SU-DHL-6 (cell line): ENCODE data around the gene VAC14.

Source experiments
- H2AFZ ChIP-seq: fragments of 200-600 bp; sonication (generic); 2 replicates; pipeline ENCODE4 v1.6.1; 2014; ENCODE audit warnings: low read depth, mild to moderate bottlenecking, moderate library complexity, mixed read lengths, antibody characterized with exemption, low read length; ENCODE audit not compliant: severe bottlenecking
- H3F3A ChIP-seq: fragments of 200-600 bp; shearing (Covaris generic); 2 replicates; pipeline ENCODE4 v1.6.0; 2016; ENCODE audit warnings: antibody characterized with exemption, mild to moderate bottlenecking; ENCODE audit not compliant: insufficient read depth
- H3K27ac ChIP-seq: fragments of 200-600 bp; sonication (generic); 2 replicates; pipeline ENCODE4 v1.5.1; 2016; ENCODE audit warnings: low read depth, mild to moderate bottlenecking, low read length, moderate library complexity, mixed read lengths
- H3K27me3 ChIP-seq: fragments of 200-600 bp; sonication (generic), shearing (Covaris generic); 2 replicates; pipeline ENCODE4 v1.6.0; 2014; ENCODE audit warnings: mild to moderate bottlenecking, low read length
- H3K36me3 ChIP-seq: fragments of 200-600 bp; sonication (generic); 2 replicates; pipeline ENCODE4 v1.6.1; 2014; ENCODE audit warnings: mild to moderate bottlenecking, low read length, mixed read lengths
- H3K4me2 ChIP-seq: fragments of 300-600, 200-600 bp; shearing (Covaris generic), sonication (generic); 2 replicates; pipeline ENCODE4 v1.6.0; 2014; ENCODE audit warnings: low read length, low read depth, mild to moderate bottlenecking; ENCODE audit not compliant: poor library complexity, severe bottlenecking
- H3K4me3 ChIP-seq: fragments of 200-600 bp; sonication (generic); 2 replicates; pipeline ENCODE4 v1.5.1; 2014; ENCODE audit warnings: antibody characterized with exemption, low read length, mild to moderate bottlenecking, mixed read lengths; ENCODE audit not compliant: insufficient read depth, poor library complexity, severe bottlenecking
- H3K79me2 ChIP-seq: fragments of 200-600 bp; sonication (generic); 2 replicates; pipeline ENCODE4 v1.6.1; 2014; ENCODE audit warnings: mild to moderate bottlenecking, low read length, moderate library complexity; ENCODE audit not compliant: insufficient read depth
- H3K9ac ChIP-seq: fragments of 200-600 bp; sonication (generic); 2 replicates; pipeline ENCODE4 v1.7.0; 2014; ENCODE audit warnings: mild to moderate bottlenecking, low read length
- H3K9me2 ChIP-seq: fragments of 200-600 bp; sonication (generic); replicated peaks from 2 replicates; pipeline ENCODE4 v1.6.1; 2014; ENCODE audit warnings: low read length; ENCODE audit not compliant: insufficient read depth
- H3K9me3 ChIP-seq: fragments of 200-600 bp; sonication (generic); 2 replicates; pipeline ENCODE4 v1.6.1; 2014; ENCODE audit warnings: low read length, mixed read lengths; ENCODE audit not compliant: insufficient read depth
- H4K20me1 ChIP-seq: fragments of 200-600 bp; sonication (generic); 2 replicates; pipeline ENCODE4 v1.6.1; 2014; ENCODE audit warnings: low read depth, mild to moderate bottlenecking, antibody characterized with exemption, low read length, moderate library complexity, mixed read lengths
- CTCF ChIP-seq: fragments of 200-600 bp; sonication (generic); IDR thresholded peaks from one replicate; pipeline ENCODE4 v1.5.1; 2017; ENCODE audit warnings: antibody characterized with exemption, mild to moderate bottlenecking, low read length, moderate library complexity; ENCODE audit not compliant: insufficient read depth, poor library complexity, severe bottlenecking
- EZH2phosphoT487 ChIP-seq: fragments of 200-600 bp; sonication (generic), shearing (Covaris generic); conservative IDR thresholded peaks from 2 replicates; pipeline ENCODE4 v1.6.1; 2018; ENCODE audit warnings: mild to moderate bottlenecking, antibody characterized with exemption, low read length, moderate library complexity, mixed read lengths

Gene VAC14

GRCh38 chr16:70687102-70687511 is 113.9 kb downstream of the VAC14 start:
- Histone ChIP-seq H3K9ac (no peak overlapping the region), H2AFZ (no peak overlapping the region), H3K27ac (no peak overlapping the region), H3K79me2 (no peaks in the 10 kb centered on the region), H3K9me2 (no peaks in the 10 kb centered on the region), H3K36me3 (no peaks in the 10 kb centered on the region), H3F3A (no peaks in the 10 kb centered on the region), H4K20me1 (no peaks in the 10 kb centered on the region), H3K9me3 (no peaks in the 10 kb centered on the region), H3K4me2 (no peak overlapping the region), H3K27me3 (no peaks in the 10 kb centered on the region), H3K4me3 (no peak overlapping the region)
- TF ChIP-seq CTCF (no peak), EZH2phosphoT487 (no peak)

- Histone ChIP-seq H4K20me1 (no peaks in the 10 kb centered on the region), H3F3A (no peaks in the 10 kb centered on the region), H3K9me3 (no peaks in the 10 kb centered on the region), H3K9me2 (no peaks in the 10 kb centered on the region), H3K36me3 (no peaks in the 10 kb centered on the region), H3K79me2 (no peaks in the 10 kb centered on the region), H3K4me2 (no peak overlapping the region), H3K27ac (no peak overlapping the region), H3K4me3 (no peak overlapping the region), H3K9ac (no peak overlapping the region), H3K27me3 (no peaks in the 10 kb centered on the region), H2AFZ (no peak overlapping the region)
- TF ChIP-seq CTCF = no peak
- TF ChIP-seq EZH2phosphoT487 = no peak
Measured at GRCh38 chr16:70686376-70687101, 114.4 kb downstream of the VAC14 start.

GRCh38 chr16:70685938-70686375 is 115.0 kb downstream of the VAC14 start, which contains the start of gene MTSS2:
TSS of gene MTSS2 (minus strand) at chr16:70686053. CDS start at chr16:70685791, 262 bp downstream.
- Histone ChIP-seq H3K4me2 (no peak within 1 kb of the TSS), H3K9ac (no peak within 1 kb of the TSS), H4K20me1 (no peaks in the 10 kb centered on the region), H3F3A (no peaks in the 10 kb centered on the region), H3K9me2 (no peaks in the 10 kb centered on the region), H3K27ac (no peak within 1 kb of the TSS), H2AFZ (no peak within 1 kb of the TSS), H3K9me3 (no peaks in the 10 kb centered on the region), H3K4me3 (no peak within 1 kb of the TSS), H3K79me2 (no peaks in the 10 kb centered on the region), H3K27me3 (no peaks in the 10 kb centered on the region), H3K36me3 (no peaks in the 10 kb centered on the region)
- no peak for TF ChIP-seq EZH2phosphoT487
- no peak for TF ChIP-seq CTCF
